A673 (cell line): ENCODE results near the gene BCL2. TPM values are rescaled to one million over a fixed set of nuclear protein-coding genes. Genes with fewer than 3 reads are reported as not detected.

Source experiments
- BruUV-seq: library from RNA; stranded (reverse); fragments of 400-500 nt; replicated peaks from 2 replicates; lab custom pipeline; 2021; lab: Mats Ljungman, UMichigan
- CTCF ChIA-PET: fragments of 300-600 bp; sonication (Branson Sonifier 250); formaldehyde crosslinking; loops from one replicate; lab custom pipeline; 2022; ENCODE audit warnings: antibody characterized with exemption; lab: Charles Lee
- POLR2A ChIA-PET: fragments of 300-600 bp; sonication (Branson Sonifier 250); formaldehyde crosslinking; loops from one replicate; lab custom pipeline; 2022; ENCODE audit warnings: antibody characterized with exemption; ENCODE audit not compliant: low non-redundant PET; lab: Charles Lee
- DNase-seq: peaks from one replicate; pipeline ENCODE4 v3.0.0-alpha.2; 2015; ENCODE audit warnings: low spot score
- H3K27ac ChIP-seq: fragments of 200-600 bp; sonication (generic); 2 replicates; pipeline ENCODE4 v1.5.1; 2016; ENCODE audit warnings: mixed run types, low read depth, mild to moderate bottlenecking, mixed read lengths, antibody characterized with exemption, low read length; ENCODE audit not compliant: poor library complexity, severe bottlenecking
- H3K27me3 ChIP-seq: fragments of 200-600 bp; sonication (generic); replicated peaks from 2 replicates; pipeline ENCODE4 v1.6.1; 2017; ENCODE audit warnings: mixed run types, low read depth, mild to moderate bottlenecking, mixed read lengths, antibody characterized with exemption, low read length; ENCODE audit not compliant: insufficient read depth, poor library complexity
- H3K36me3 ChIP-seq: fragments of 200-600 bp; sonication (generic); 2 replicates; pipeline ENCODE4 v1.6.1; 2016; ENCODE audit warnings: mixed run types, mild to moderate bottlenecking, mixed read lengths, antibody characterized with exemption, low read length; ENCODE audit not compliant: insufficient read depth, poor library complexity, severe bottlenecking
- H3K4me1 ChIP-seq: fragments of 200-600 bp; sonication (generic); 2 replicates; pipeline ENCODE4 v1.6.1; 2017; ENCODE audit warnings: mixed run types, mild to moderate bottlenecking, mixed read lengths, antibody characterized with exemption, low read length; ENCODE audit not compliant: insufficient read depth, poor library complexity, severe bottlenecking
- H3K4me3 ChIP-seq: fragments of 200-600 bp; sonication (generic); 2 replicates; pipeline ENCODE4 v1.5.1; 2016; ENCODE audit warnings: low read depth, mixed run types, mild to moderate bottlenecking, mixed read lengths, low read length; ENCODE audit not compliant: poor library complexity, severe bottlenecking
- H3K9me3 ChIP-seq: fragments of 200-600 bp; sonication (generic); 2 replicates; pipeline ENCODE4 v1.6.1; 2016; ENCODE audit warnings: mixed run types, low read depth, mild to moderate bottlenecking, mixed read lengths, antibody characterized with exemption, low read length; ENCODE audit not compliant: poor library complexity, severe bottlenecking
- CTCF ChIP-seq: fragments of 300-800, 200-600 bp; sonication (generic); conservative IDR thresholded peaks from 2 replicates; pipeline ENCODE4 v1.5.1; 2017; ENCODE audit warnings: low read depth, mild to moderate bottlenecking, antibody characterized with exemption, low read length, moderate library complexity, mixed read lengths
- EZH2 ChIP-seq: fragments of 200-600 bp; sonication (generic); IDR thresholded peaks from 2 replicates; pipeline ENCODE4 v1.6.1; 2017; ENCODE audit warnings: borderline replicate concordance, low read depth, mild to moderate bottlenecking, mixed read lengths, antibody characterized with exemption, low read length; ENCODE audit not compliant: poor library complexity, severe bottlenecking
- intact Hi-C: fragments of 100-400 bp; cut with micrococcal nuclease; formaldehyde crosslinking; loops from one replicate; pipeline ENCODE4 v1.10.0; 2022; ENCODE audit not compliant: unreplicated experiment
- total RNA-seq: library from RNA; stranded (reverse); gene quantifications from 2 replicates; pipeline ENCODE4 v1.2.3, GENCODE V29; 2021

Gene BCL2
- total RNA-seq, 1 experiment from 2014 or later: 24.9 TPM

- peak overlapping the region; percentile 53 for H3K27ac ChIP-seq
- peaks cover 39% of the 10 kb centered on the region for H3K4me1 ChIP-seq
- ChIA-PET POLR2A (interaction anchor here (0.7 kb wide), 1 partner anchor 163 kb away, joined by 3 read pairs; no protein-coding TSS in a partner anchor), CTCF (no interaction called here)
- no TSS peak for BruUV-seq
- peaks cover 3% of the 10 kb centered on the region for H3K9me3 ChIP-seq
- intact Hi-C loops: no loop called here
- DNase-seq: no peak
- H3K27me3 ChIP-seq: no peaks in the 10 kb centered on the region
- no peaks in the 10 kb centered on the region for H3K36me3 ChIP-seq
- H3K4me3 ChIP-seq: no peak overlapping the region
- TF ChIP-seq EZH2 (no peak), CTCF (no peak)
Measured at GRCh38 chr18:63179422-63179821, 140.1 kb downstream of the BCL2 start.

GRCh38 chr18:63178971-63179370, 140.6 kb downstream of the BCL2 start:
- CTCF ChIA-PET: no interaction called here
- DNase-seq: no peak
- peaks cover 3% of the 10 kb centered on the region for H3K9me3 ChIP-seq
- H3K4me3 ChIP-seq: no peak overlapping the region
- H3K4me1 ChIP-seq: peaks cover 39% of the 10 kb centered on the region
- POLR2A ChIA-PET: no interaction called here
- H3K27me3 ChIP-seq: no peaks in the 10 kb centered on the region
- no TSS peak for BruUV-seq
- H3K36me3 ChIP-seq: no peaks in the 10 kb centered on the region
- H3K27ac ChIP-seq: peak overlapping the region; percentile 53
- intact Hi-C loops: no loop called here
- no peak for TF ChIP-seq EZH2
- no peak for TF ChIP-seq CTCF

GRCh38 chr18:63177919-63178821, 141.4 kb downstream of the BCL2 start:
- Histone ChIP-seq H3K4me1 (peaks cover 38% of the 10 kb centered on the region), H3K27me3 (no peaks in the 10 kb centered on the region), H3K9me3 (peaks cover 3% of the 10 kb centered on the region), H3K4me3 (peak overlapping the region; percentile 11), H3K27ac (peak overlapping the region; percentile 53), H3K36me3 (no peaks in the 10 kb centered on the region)
- TF ChIP-seq CTCF: no peak
- no peak for TF ChIP-seq EZH2
- no TSS peak for BruUV-seq
- peak; percentile 77 for DNase-seq
- CTCF ChIA-PET: no interaction called here
- POLR2A ChIA-PET: no interaction called here
- intact Hi-C loops: no loop called here
